ENCODE data around the gene NCKAP5. TPM values are rescaled to one million over a fixed set of nuclear protein-coding genes. Genes with fewer than 3 reads are reported as not detected.

The NCKAP5 gene
- total and polyA plus RNA-seq, 9 of the 15 experiments (the other 6 are each of a cell fraction or from before 2014, with no cell fraction given): not detected

GRCh38 chr2:132741754-132742153 is 826.5 kb downstream of the NCKAP5 start:
- in situ Hi-C loops (cut with MboI): no loop called here
- 5% methylated on average over 3 of the region's 3 CpGs for WGBS (ENCODE audit: insufficient coverage, low coverage, missing lambda C conversion rate)
- no peak for FAIRE-seq

More at GRCh38 chr2:132741754-132742153, 826.5 kb downstream of the NCKAP5 start:
- POLR2A ChIA-PET: no interaction called here
- DNase-seq (ENCODE audit: extremely low read depth in 1 of 4, low spot score in 3 of 4) (no peak), ATAC-seq (no peak)
- no TSS peak for BruUV-seq (replicated peaks)
- TF ChIP-seq ZC3H11A (IDR thresholded peaks at IDR 0.05; ENCODE audit: low read depth, low read length) (no peak), CTBP1 (IDR thresholded peaks at IDR 0.05; ENCODE audit: borderline replicate concordance) (no peak), NFE2L1 (tag; IDR thresholded peaks at IDR 0.05; ENCODE audit: borderline replicate concordance, low read depth) (no peak), ETV6 (IDR thresholded peaks at IDR 0.05; ENCODE audit: borderline replicate concordance in 1 of 2, low read depth in 2 of 2, low read length in 1 of 2) (no peak), ETV6 (CRISPR knock-in tag; IDR thresholded peaks at IDR 0.05; ENCODE audit: borderline replicate concordance) (no peak), ZNF518B (CRISPR knock-in tag; IDR thresholded peaks at IDR 0.05) (no peak)
- H3K4me1 ChIP-seq (replicated peaks in 1 of 2; ENCODE audit: control insufficient read depth in 2 of 2, insufficient read depth in 2 of 2, low read length in 2 of 2): no peaks in the 10 kb centered on the region
- H3K9me1 ChIP-seq (ENCODE audit: control insufficient read depth, insufficient read depth, low read length): no peaks in the 10 kb centered on the region
- no peaks in the 10 kb centered on the region for H4K20me1 ChIP-seq (replicated peaks; ENCODE audit: control insufficient read depth, insufficient read depth, low read length)
- H3K27me3 ChIP-seq (ENCODE audit: control insufficient read depth in 2 of 2, insufficient read depth in 2 of 2, low read length in 2 of 2): no peaks in the 10 kb centered on the region
- CTCF ChIA-PET (ENCODE audit: low intra/inter-chr PET ratio): no interaction called here
- H3K36me3 ChIP-seq (ENCODE audit: control insufficient read depth, insufficient read depth, low read length): no peaks in the 10 kb centered on the region
- H2AFZ ChIP-seq (ENCODE audit: low read depth, low read length): no peak overlapping the region
- no peak overlapping the region for H3K9ac ChIP-seq (ENCODE audit: insufficient read depth in 1 of 2, low read depth in 2 of 2, low read length in 2 of 2)
- no peak overlapping the region for H3K4me2 ChIP-seq (ENCODE audit: insufficient read depth, low read length)
- intact Hi-C loops (cut with micrococcal nuclease): no loop called here
- no peak overlapping the region for H3K4me3 ChIP-seq
- H3K79me2 ChIP-seq (ENCODE audit: control insufficient read depth, insufficient read depth, low read length): no peaks in the 10 kb centered on the region
- no peaks in the 10 kb centered on the region for H3K9me3 ChIP-seq (replicated peaks; ENCODE audit: control insufficient read depth, insufficient read depth, low read depth, low read length)
- H3K27ac ChIP-seq (ENCODE audit: extremely low read depth, low read depth, low read length): no peak overlapping the region

Measured in K562 (cell line).